GM23248 (cell line): ENCODE results near the gene PEAK1. TPM values are rescaled to one million over a fixed set of nuclear protein-coding genes. Genes with fewer than 3 reads are reported as not detected.

Experiments
- DNase-seq: peaks from one replicate; pipeline ENCODE4 v3.0.0-alpha.2; 2015
- H2AFZ ChIP-seq: fragments of 200-600 bp; sonication (generic); 2 replicates; pipeline ENCODE4 v1.6.1; 2016; ENCODE audit warnings: antibody characterized with exemption
- H3F3A ChIP-seq: fragments of 200-600 bp; sonication (generic); 2 replicates; pipeline ENCODE4 v1.6.1; 2016; ENCODE audit warnings: mild to moderate bottlenecking, antibody characterized with exemption, mixed run types; ENCODE audit not compliant: insufficient read depth
- H3K27ac ChIP-seq: fragments of 200-600 bp; sonication (generic); 2 replicates; pipeline ENCODE4 v1.5.1; 2016; ENCODE audit warnings: mild to moderate bottlenecking
- H3K27me3 ChIP-seq: fragments of 200-600 bp; sonication (generic); replicated peaks from 2 replicates; pipeline ENCODE4 v1.6.1; 2016; ENCODE audit warnings: mild to moderate bottlenecking; ENCODE audit not compliant: insufficient read depth
- H3K36me3 ChIP-seq: fragments of 200-600 bp; sonication (generic); 2 replicates; pipeline ENCODE4 v1.6.1; 2016; ENCODE audit warnings: low read depth, mild to moderate bottlenecking
- H3K4me1 ChIP-seq: fragments of 200-600 bp; sonication (generic); 2 replicates; pipeline ENCODE4 v1.6.1; 2016; ENCODE audit warnings: mild to moderate bottlenecking; ENCODE audit not compliant: insufficient read depth
- H3K4me2 ChIP-seq: fragments of 200-600 bp; sonication (generic); one replicate; pipeline ENCODE4 v1.6.1; 2016; ENCODE audit warnings: mild to moderate bottlenecking; ENCODE audit not compliant: unreplicated experiment
- H3K4me3 ChIP-seq: fragments of 200-600 bp; sonication (generic); 2 replicates; pipeline ENCODE4 v1.5.1; 2016; ENCODE audit warnings: mild to moderate bottlenecking
- H3K79me2 ChIP-seq: fragments of 200-600 bp; sonication (generic); 2 replicates; pipeline ENCODE4 v1.6.1; 2016; ENCODE audit warnings: mild to moderate bottlenecking; ENCODE audit not compliant: insufficient read depth
- H3K9ac ChIP-seq: fragments of 200-600 bp; sonication (generic); 2 replicates; pipeline ENCODE4 v1.6.1; 2016; ENCODE audit warnings: mild to moderate bottlenecking
- H3K9me2 ChIP-seq: fragments of 200-600 bp; sonication (generic); 2 replicates; pipeline ENCODE4 v1.6.1; 2016; ENCODE audit warnings: mixed run types, mild to moderate bottlenecking, moderate library complexity; ENCODE audit not compliant: insufficient read depth
- H3K9me3 ChIP-seq: fragments of 200-600 bp; sonication (generic); one replicate; pipeline ENCODE4 v1.6.1; 2017; ENCODE audit warnings: low read depth
- H4K20me1 ChIP-seq: fragments of 200-600 bp; sonication (generic); 2 replicates; pipeline ENCODE4 v1.6.0; 2016; ENCODE audit not compliant: insufficient read depth
- EZH2 ChIP-seq: fragments of 200-600 bp; sonication (generic); IDR thresholded peaks from 2 replicates; pipeline ENCODE4 v1.6.1; 2018; ENCODE audit warnings: antibody characterized with exemption, mild to moderate bottlenecking; ENCODE audit not compliant: insufficient read depth, poor library complexity, severe bottlenecking
- EZH2phosphoT487 ChIP-seq: fragments of 200-600 bp; sonication (generic); IDR thresholded peaks from 2 replicates; pipeline ENCODE4 v1.6.1; 2018; ENCODE audit warnings: antibody characterized with exemption, moderate library complexity, mild to moderate bottlenecking, low read depth; ENCODE audit not compliant: insufficient read depth
- WGBS, 2 experiments: methylation state at CpG; one replicate each; pipeline ENCODE4 v1.1.6; 2015 to 2017; ENCODE audit warnings: low lambda C conversion rate in 2 of 2, low coverage in 1 of 2; ENCODE audit errors: missing lambda C conversion rate in 2 of 2; 5-methylcytosine and 5-hydroxymethylcytosine counted together
- in situ Hi-C: fragments of 300-500 bp; cut with MboI; formaldehyde crosslinking; loops from 2 replicates; pipeline ENCODE4 v1.15.0; 2020
- polyA plus RNA-seq: library from polyadenylated mRNA; unstranded; fragments of >200 nt; fragmentation: Nextera tagmentation; extraction: Ambion mirVana; gene quantifications from 2 replicates; pipeline ENCODE4 v1.2.1, GENCODE V29; 2016
- total RNA-seq: library from RNA; depleted of rRNA; stranded (reverse); fragments of >200 nt; shearing (Covaris generic); gene quantifications from 2 replicates; pipeline ENCODE4 v1.2.3, GENCODE V29; 2014

The PEAK1 gene
- total and polyA plus RNA-seq, 2 experiments from 2014 or later = 22.4 to 74.5 TPM

- DNase-seq = peak; percentile 78
- Histone ChIP-seq H2AFZ (no peak overlapping the region), H3K9me3 (no peaks in the 10 kb centered on the region), H3K79me2 (no peaks in the 10 kb centered on the region), H3K9ac (no peak overlapping the region), H3K27ac (no peak overlapping the region), H3K4me2 (peak overlapping the region; percentile 25), H3F3A (no peaks in the 10 kb centered on the region), H3K27me3 (no peaks in the 10 kb centered on the region), H3K36me3 (no peaks in the 10 kb centered on the region), H3K9me2 (no peaks in the 10 kb centered on the region), H3K4me1 (peaks cover 10% of the 10 kb centered on the region), H4K20me1 (no peaks in the 10 kb centered on the region), H3K4me3 (no peak overlapping the region)
- 3 to 4% methylated on average over 2 of the region's 2 CpGs for WGBS, 2 experiments
- TF ChIP-seq EZH2 (no peak), EZH2phosphoT487 (no peak)
- in situ Hi-C loops = no loop called here
These were observed 334.6 kb downstream of the PEAK1 start for GRCh38 chr15:77085297-77085696.

GRCh38 chr15:77084436-77084835, 335.5 kb downstream of the PEAK1 start:
- Histone ChIP-seq H3F3A (no peaks in the 10 kb centered on the region), H3K27ac (no peak overlapping the region), H3K79me2 (no peaks in the 10 kb centered on the region), H3K4me2 (no peak overlapping the region), H3K9me2 (no peaks in the 10 kb centered on the region), H3K27me3 (no peaks in the 10 kb centered on the region), H3K9ac (no peak overlapping the region), H2AFZ (no peak overlapping the region), H3K9me3 (no peaks in the 10 kb centered on the region), H3K4me3 (no peak overlapping the region), H3K36me3 (no peaks in the 10 kb centered on the region), H3K4me1 (peaks cover 10% of the 10 kb centered on the region), H4K20me1 (no peaks in the 10 kb centered on the region)
- DNase-seq = no peak
- 71 to 81% methylated on average over 8 of the region's 8 CpGs for WGBS, 2 experiments
- in situ Hi-C loops = no loop called here
- no peak for TF ChIP-seq EZH2phosphoT487
- no peak for TF ChIP-seq EZH2

- Histone ChIP-seq H3K4me2 (no peak overlapping the region), H3K27ac (no peak overlapping the region), H3K9ac (no peak overlapping the region)
These were observed 336.3 kb downstream of the PEAK1 start for GRCh38 chr15:77083381-77084160.

GRCh38 chr15:77081971-77082370, 337.9 kb downstream of the PEAK1 start:
- Histone ChIP-seq H3K79me2 (no peaks in the 10 kb centered on the region), H3K27me3 (no peaks in the 10 kb centered on the region), H3K27ac (no peak overlapping the region), H3K9me3 (no peaks in the 10 kb centered on the region), H3K9me2 (no peaks in the 10 kb centered on the region), H3K4me1 (peaks cover 10% of the 10 kb centered on the region), H3K4me3 (no peak overlapping the region), H4K20me1 (no peaks in the 10 kb centered on the region), H2AFZ (no peak overlapping the region), H3K9ac (no peak overlapping the region), H3K4me2 (no peak overlapping the region), H3F3A (no peaks in the 10 kb centered on the region), H3K36me3 (no peaks in the 10 kb centered on the region)
- in situ Hi-C loops = no loop called here
- no peak for TF ChIP-seq EZH2
- no peak for TF ChIP-seq EZH2phosphoT487
- WGBS, 2 experiments = 71 to 72% methylated on average over 5 of the region's 5 CpGs
- DNase-seq = no peak

More at GRCh38 chr15:77083381-77084160, 336.3 kb downstream of the PEAK1 start:
- no peaks in the 10 kb centered on the region for H3K79me2 ChIP-seq
- in situ Hi-C loops = no loop called here
- no peaks in the 10 kb centered on the region for H3F3A ChIP-seq
- DNase-seq = no peak
- H3K9me3 ChIP-seq = no peaks in the 10 kb centered on the region
- TF ChIP-seq EZH2phosphoT487 = no peak
- H3K36me3 ChIP-seq = no peaks in the 10 kb centered on the region
- no peaks in the 10 kb centered on the region for H3K27me3 ChIP-seq
- no peak overlapping the region for H3K4me3 ChIP-seq
- H2AFZ ChIP-seq = no peak overlapping the region
- no peaks in the 10 kb centered on the region for H4K20me1 ChIP-seq
- 69 to 76% methylated on average over 21 of the region's 21 CpGs for WGBS, 2 experiments
- H3K4me1 ChIP-seq = peaks cover 10% of the 10 kb centered on the region
- no peaks in the 10 kb centered on the region for H3K9me2 ChIP-seq
